Mammary epithelial cell (primary cell): ENCODE data around the gene HLA-DRB5.
"Not testable (repeated sequence)": the region's sequence is repeated elsewhere in the genome, so short reads cannot be mapped to it uniquely, and the experiment has no call there.

Source experiments
- EZH2 ChIP-seq: IDR thresholded peaks from 2 replicates; pipeline ENCODE4 v1.6.1; 2012; ENCODE audit warnings: low read length, inconsistent platforms, borderline replicate concordance
- TF ChIP-seq, protein P1 (sequence below), 2 donors: IDR thresholded peaks in 1 of 2; conservative IDR thresholded peaks in 1 of 2; 2 replicates each; pipeline ENCODE4 v1.5.1; 2011 to 2012; ENCODE audit warnings: inconsistent platforms in 2 of 2, low read length in 2 of 2, mild to moderate bottlenecking in 2 of 2, control low read depth in 1 of 2, low read depth in 1 of 2; ENCODE audit not compliant: insufficient read depth in 1 of 2; ENCODE audit errors: extremely low read depth in 1 of 2

GRCh38 chr6:32530431-32530793 is 325 bp upstream of the HLA-DRB5 start:
- not testable (repeated sequence) for TF ChIP-seq EZH2
- TF ChIP-seq, protein P1, sequence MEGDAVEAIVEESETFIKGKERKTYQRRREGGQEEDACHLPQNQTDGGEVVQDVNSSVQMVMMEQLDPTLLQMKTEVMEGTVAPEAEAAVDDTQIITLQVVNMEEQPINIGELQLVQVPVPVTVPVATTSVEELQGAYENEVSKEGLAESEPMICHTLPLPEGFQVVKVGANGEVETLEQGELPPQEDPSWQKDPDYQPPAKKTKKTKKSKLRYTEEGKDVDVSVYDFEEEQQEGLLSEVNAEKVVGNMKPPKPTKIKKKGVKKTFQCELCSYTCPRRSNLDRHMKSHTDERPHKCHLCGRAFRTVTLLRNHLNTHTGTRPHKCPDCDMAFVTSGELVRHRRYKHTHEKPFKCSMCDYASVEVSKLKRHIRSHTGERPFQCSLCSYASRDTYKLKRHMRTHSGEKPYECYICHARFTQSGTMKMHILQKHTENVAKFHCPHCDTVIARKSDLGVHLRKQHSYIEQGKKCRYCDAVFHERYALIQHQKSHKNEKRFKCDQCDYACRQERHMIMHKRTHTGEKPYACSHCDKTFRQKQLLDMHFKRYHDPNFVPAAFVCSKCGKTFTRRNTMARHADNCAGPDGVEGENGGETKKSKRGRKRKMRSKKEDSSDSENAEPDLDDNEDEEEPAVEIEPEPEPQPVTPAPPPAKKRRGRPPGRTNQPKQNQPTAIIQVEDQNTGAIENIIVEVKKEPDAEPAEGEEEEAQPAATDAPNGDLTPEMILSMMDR (conservative IDR thresholded peaks at IDR 0.05 in 1 of 2, IDR thresholded peaks at IDR 0.05 in 1 of 2; ENCODE audit: extremely low read depth in 1 of 2, insufficient read depth in 1 of 2, low read depth in 1 of 2, low read length in 2 of 2) = not testable (repeated sequence)
